ENCODE results near the gene CD72. TPM values are rescaled to one million over a fixed set of nuclear protein-coding genes. Genes with fewer than 3 reads are reported as not detected.
A peak's percentile ranks its signal among the peaks of the same experiment; 100 is the strongest.

Gene CD72, protein sequence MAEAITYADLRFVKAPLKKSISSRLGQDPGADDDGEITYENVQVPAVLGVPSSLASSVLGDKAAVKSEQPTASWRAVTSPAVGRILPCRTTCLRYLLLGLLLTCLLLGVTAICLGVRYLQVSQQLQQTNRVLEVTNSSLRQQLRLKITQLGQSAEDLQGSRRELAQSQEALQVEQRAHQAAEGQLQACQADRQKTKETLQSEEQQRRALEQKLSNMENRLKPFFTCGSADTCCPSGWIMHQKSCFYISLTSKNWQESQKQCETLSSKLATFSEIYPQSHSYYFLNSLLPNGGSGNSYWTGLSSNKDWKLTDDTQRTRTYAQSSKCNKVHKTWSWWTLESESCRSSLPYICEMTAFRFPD
- total RNA-seq, result 1.7 and 2.7 TPM in 2 replicates

DNA sequence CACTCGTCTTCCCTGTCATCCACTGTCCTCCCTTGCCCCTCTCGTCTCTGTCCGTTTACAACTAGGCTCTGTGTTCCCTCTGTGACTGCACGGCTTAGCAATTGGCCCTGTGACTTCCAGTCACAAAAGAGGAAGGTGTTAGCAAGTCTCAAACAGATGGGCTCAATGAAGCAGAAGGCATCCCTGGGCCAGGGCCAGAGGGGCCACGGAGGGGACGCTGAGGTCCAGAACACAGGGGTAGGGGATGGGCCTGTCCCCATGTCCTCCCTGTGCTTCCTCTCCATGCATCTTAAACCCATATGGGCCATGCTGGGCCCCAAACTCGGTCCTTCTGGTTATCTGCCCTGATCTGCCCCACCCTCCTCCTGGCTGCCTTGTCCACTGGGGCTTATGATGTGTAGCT lies at the start of gene CD72:
TSS of gene CD72 (minus strand) at position 89 of the 403 bp plus-strand sequence. CDS start 110 bp downstream, outside the sequence.
- H3K27me3 ChIP-seq (ENCODE audit: control insufficient read depth, insufficient read depth, low read length), result peaks cover 19% of the 10 kb centered on the region
- TF ChIP-seq, protein P1, sequence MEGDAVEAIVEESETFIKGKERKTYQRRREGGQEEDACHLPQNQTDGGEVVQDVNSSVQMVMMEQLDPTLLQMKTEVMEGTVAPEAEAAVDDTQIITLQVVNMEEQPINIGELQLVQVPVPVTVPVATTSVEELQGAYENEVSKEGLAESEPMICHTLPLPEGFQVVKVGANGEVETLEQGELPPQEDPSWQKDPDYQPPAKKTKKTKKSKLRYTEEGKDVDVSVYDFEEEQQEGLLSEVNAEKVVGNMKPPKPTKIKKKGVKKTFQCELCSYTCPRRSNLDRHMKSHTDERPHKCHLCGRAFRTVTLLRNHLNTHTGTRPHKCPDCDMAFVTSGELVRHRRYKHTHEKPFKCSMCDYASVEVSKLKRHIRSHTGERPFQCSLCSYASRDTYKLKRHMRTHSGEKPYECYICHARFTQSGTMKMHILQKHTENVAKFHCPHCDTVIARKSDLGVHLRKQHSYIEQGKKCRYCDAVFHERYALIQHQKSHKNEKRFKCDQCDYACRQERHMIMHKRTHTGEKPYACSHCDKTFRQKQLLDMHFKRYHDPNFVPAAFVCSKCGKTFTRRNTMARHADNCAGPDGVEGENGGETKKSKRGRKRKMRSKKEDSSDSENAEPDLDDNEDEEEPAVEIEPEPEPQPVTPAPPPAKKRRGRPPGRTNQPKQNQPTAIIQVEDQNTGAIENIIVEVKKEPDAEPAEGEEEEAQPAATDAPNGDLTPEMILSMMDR (IDR thresholded peaks at IDR 0.05; ENCODE audit: insufficient read depth, low read length, poor library complexity, severe bottlenecking), result no peak
- H3K4me3 ChIP-seq (ENCODE audit: low read depth, low read length), result peak within 1 kb of the TSS; percentile 16
- H3K36me3 ChIP-seq (ENCODE audit: control insufficient read depth, insufficient read depth, low read length), result no peaks in the 10 kb centered on the region
- no peak for DNase-seq (ENCODE audit: low read depth)

DNA sequence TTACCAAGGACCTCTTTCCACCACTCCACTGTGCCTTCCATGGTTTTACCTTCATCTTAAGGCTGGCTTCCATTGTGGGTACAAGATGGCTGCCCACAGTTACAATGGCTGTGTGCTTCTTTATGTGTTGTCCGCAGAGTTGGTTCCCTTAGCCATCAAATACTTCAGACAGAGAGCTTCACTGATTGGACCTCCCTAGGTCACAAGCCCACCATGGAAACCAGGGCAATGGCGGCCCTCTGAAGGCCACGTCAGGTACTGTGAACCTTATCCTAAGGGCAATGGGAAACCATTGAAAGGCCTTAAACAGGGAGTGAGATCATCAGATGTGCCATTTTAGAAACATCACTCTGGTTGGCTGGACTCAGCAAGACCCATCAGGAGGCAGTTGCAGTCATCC lies 49.7 kb upstream of the CD72 start:
- TF ChIP-seq, protein P1 (IDR thresholded peaks at IDR 0.05; ENCODE audit: insufficient read depth, low read length, poor library complexity, severe bottlenecking), result no peak
- Histone ChIP-seq H3K36me3 (ENCODE audit: control insufficient read depth, insufficient read depth, low read length) (no peaks in the 10 kb centered on the region), H3K4me3 (ENCODE audit: low read depth, low read length) (no peak overlapping the region), H3K27me3 (ENCODE audit: control insufficient read depth, insufficient read depth, low read length) (no peaks in the 10 kb centered on the region)
- DNase-seq (ENCODE audit: low read depth), result no peak

DNA sequence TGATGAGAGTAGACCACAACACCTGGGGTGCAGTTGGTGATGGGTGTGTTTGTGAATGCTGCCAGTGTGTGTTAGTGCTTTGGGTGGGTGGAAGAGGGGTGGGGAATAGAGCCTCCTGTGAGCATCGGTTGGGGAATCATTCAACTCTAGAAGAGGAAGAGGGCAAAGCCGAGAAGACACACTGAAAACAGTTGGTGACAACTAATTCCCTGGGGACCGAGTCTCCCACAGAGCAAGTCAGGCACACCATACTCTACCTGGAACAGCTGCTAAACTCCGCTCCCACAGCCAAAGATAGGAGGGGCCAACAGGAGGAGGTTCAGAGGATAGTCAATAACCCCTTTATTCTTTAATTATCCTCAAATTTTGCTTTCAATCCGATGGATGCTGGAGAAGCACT lies 48.3 kb upstream of the CD72 start:
- no peak for DNase-seq (ENCODE audit: low read depth)
- Histone ChIP-seq H3K27me3 (ENCODE audit: control insufficient read depth, insufficient read depth, low read length) (no peaks in the 10 kb centered on the region), H3K36me3 (ENCODE audit: control insufficient read depth, insufficient read depth, low read length) (no peaks in the 10 kb centered on the region), H3K4me3 (ENCODE audit: low read depth, low read length) (no peak overlapping the region)
- TF ChIP-seq, protein P1 (IDR thresholded peaks at IDR 0.05; ENCODE audit: insufficient read depth, low read length, poor library complexity, severe bottlenecking), result no peak

DNA sequence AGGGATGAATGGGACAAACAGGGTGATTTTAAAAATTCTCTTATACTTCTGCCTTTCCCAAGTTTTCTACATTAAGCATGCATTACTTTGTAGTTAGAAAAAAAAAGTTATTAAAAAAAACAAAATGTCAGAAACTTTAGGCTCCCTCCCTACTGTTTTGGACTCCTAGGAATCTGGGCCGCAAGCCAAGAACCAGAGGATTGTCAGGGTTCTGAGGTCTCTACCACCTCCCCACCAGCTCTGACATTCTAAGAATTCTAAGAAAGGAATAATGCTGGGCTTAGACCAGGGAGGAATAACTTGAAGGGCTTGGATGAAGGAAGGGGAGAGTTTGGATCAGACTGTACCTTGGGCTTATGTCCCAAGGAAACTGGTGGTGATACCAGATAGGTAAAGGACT lies 47.8 kb upstream of the CD72 start:
- TF ChIP-seq, protein P1 (IDR thresholded peaks at IDR 0.05; ENCODE audit: insufficient read depth, low read length, poor library complexity, severe bottlenecking), result no peak
- no peaks in the 10 kb centered on the region for H3K27me3 ChIP-seq (ENCODE audit: control insufficient read depth, insufficient read depth, low read length)
- H3K36me3 ChIP-seq (ENCODE audit: control insufficient read depth, insufficient read depth, low read length), result no peaks in the 10 kb centered on the region
- DNase-seq (ENCODE audit: low read depth), result no peak
- no peak overlapping the region for H3K4me3 ChIP-seq (ENCODE audit: low read depth, low read length)

DNA sequence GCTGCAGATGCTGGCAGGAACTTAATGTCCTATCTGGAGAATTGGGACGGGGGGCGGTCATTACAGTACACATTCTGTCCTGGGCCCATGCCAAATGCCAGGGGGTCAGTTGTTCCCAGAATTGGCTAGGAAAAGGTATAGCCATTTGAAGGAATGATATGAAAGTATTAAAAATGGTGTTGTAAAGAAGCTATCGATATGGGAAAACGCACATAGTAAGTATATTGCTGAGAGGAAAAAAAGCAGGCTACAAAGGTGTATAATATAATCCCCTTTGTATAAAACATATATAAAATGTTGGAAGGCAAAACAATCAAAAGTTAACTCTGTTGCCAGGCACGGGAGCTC lies 47.2 kb upstream of the CD72 start:
- H3K4me3 ChIP-seq (ENCODE audit: low read depth, low read length), result peak overlapping the region; percentile 63
- no peak for DNase-seq (ENCODE audit: low read depth)
- no peaks in the 10 kb centered on the region for H3K27me3 ChIP-seq (ENCODE audit: control insufficient read depth, insufficient read depth, low read length)
- peaks cover 2% of the 10 kb centered on the region for H3K36me3 ChIP-seq (ENCODE audit: control insufficient read depth, insufficient read depth, low read length)
- TF ChIP-seq, protein P1 (IDR thresholded peaks at IDR 0.05; ENCODE audit: insufficient read depth, low read length, poor library complexity, severe bottlenecking), result no peak

All from kidney epithelial cell (primary cell).